ENCODE data around the gene SPDYC.

DNA sequence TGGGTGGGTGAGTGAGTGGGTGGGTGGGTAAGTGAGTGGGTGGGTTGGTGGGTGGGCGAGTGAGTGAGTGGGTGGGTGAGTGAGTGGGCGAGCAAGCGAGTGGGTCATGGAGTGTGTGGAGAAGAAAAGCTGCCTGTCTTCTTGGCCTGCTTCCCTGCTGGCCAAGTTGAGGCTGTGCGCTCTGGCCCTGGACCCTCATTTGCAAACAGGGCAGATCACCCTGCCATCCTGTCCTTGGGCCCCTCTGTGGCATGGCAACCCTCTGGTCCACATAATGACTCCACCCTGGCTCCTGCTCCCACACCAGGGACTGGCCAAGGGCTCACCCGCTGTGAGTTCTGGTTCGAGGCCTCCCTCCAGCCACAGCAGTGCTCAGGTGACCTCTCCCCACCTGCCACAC lies 46.8 kb downstream of the SPDYC start:
- TF ChIP-seq, protein P1, sequence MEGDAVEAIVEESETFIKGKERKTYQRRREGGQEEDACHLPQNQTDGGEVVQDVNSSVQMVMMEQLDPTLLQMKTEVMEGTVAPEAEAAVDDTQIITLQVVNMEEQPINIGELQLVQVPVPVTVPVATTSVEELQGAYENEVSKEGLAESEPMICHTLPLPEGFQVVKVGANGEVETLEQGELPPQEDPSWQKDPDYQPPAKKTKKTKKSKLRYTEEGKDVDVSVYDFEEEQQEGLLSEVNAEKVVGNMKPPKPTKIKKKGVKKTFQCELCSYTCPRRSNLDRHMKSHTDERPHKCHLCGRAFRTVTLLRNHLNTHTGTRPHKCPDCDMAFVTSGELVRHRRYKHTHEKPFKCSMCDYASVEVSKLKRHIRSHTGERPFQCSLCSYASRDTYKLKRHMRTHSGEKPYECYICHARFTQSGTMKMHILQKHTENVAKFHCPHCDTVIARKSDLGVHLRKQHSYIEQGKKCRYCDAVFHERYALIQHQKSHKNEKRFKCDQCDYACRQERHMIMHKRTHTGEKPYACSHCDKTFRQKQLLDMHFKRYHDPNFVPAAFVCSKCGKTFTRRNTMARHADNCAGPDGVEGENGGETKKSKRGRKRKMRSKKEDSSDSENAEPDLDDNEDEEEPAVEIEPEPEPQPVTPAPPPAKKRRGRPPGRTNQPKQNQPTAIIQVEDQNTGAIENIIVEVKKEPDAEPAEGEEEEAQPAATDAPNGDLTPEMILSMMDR (IDR thresholded peaks at IDR 0.05), result no peak
- TF ChIP-seq POLR2AphosphoS5 (IDR thresholded peaks at IDR 0.05), result no peak
